HS-27A (cell line): Measurements from ENCODE around the gene GLA.

ENCODE experiments used
- DNase-seq: peaks from one replicate; pipeline ENCODE4 v3.0.0-alpha.2; 2012; ENCODE audit warnings: low read depth, missing footprints

Gene GLA

DNA sequence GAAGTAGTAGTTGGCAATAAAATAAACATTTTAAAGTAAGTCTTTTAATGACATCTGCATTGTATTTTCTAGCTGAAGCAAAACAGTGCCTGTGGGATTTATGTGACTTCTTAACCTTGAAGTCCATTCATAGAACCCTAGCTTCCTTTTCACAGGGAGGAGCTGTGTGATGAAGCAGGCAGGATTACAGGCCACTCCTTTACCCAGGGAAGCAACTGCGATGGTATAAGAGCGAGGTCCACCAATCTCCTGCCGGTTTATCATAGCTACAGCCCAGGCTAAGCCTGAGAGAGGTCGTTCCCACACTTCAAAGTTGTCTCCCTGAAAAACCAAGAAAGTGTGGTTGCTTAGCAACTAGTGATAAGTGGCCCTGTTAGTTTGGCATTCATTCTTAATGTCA lies 9.9 kb downstream of the GLA start:
- DNase-seq: no peak

- no peak for DNase-seq
Observed at GRCh38 chrX:101395789-101396188, 11.9 kb downstream of the GLA start.

DNA sequence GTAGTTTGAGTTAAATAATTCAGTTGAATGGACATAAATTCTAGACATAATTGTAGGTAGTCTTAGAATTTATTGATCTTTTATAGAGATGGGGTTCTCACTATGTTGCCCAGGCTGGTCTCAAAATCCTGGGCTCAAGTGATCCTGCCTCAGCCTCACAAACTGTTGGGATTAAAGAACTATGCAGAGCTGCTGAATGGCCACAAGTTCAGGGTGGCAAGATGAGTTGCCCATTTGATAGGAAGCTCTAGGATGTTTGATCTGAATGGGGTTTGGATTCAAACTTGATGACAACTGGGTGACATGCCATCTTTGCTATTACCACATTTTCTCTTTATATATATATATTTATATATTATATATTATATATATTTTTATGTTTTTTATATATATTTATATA lies 13.4 kb downstream of the GLA start:
- no peak for DNase-seq

DNA sequence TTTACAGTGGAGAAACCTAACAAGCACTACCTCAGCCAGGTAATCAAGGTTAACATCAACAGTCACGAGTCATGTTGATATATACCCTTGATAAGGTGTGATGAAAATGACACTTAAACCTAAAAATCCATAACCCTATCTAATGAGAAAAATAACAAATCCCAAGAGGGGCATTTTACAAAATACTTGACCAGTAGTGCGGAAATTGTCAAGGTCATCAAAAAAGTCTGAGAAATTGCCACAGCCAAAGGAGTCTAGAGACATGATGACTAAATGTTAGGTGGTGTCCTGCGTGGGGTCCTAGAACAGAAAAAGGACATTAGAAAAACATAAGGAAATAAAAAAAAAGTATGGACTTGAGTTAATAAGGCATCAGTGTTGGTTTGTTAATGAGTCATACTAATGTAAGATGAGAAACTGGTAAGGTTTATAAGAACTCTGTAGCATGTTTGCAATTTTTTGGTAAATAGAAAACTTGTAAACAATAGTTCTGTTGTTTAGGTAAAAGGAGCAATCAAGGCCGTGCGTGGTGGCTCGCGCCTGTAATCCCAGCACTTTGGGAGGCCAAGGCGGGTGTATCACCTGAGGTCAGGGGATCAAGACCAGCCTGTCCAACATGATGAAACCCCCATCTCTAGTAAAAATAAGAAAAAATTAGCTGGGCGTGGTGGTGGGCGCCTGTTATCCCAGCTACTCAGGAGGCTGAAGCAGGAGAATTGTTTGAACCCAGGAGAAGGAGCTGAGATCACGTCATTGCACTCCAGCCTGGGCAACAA lies 14.0 kb downstream of the GLA start:
- no peak for DNase-seq

GRCh38 chrX:101391831-101392230 lies 15.9 kb downstream of the GLA start:
- no peak for DNase-seq

GRCh38 chrX:101390664-101391525 lies 16.8 kb downstream of the GLA start, which contains the start of gene RPL36A:
Gene RPL36A, plus strand, starts transcription at chrX:101391011. Its CDS starts 33 bp downstream, at chrX:101391044.
- peak; percentile 70 for DNase-seq

- no peak for DNase-seq
Observed at GRCh38 chrX:101388604-101389003, 19.1 kb downstream of the GLA start.

DNA sequence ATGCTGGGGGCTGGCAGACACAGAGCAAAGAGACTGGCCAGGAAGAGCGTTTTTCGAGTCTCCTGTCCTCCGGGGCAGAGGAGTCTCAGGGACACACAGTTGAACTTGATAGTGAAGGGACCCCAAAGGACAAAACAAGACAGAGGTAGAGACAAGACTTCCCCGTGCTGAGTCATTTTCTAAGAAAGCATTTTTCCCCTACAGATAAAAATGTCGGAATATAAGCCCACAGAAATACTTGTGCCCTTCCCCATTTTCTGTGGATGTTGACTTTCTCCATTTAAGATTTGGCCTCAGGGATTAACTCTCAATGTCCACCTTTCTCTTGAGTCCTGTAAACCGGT lies 21.2 kb downstream of the GLA start:
- DNase-seq: no peak

DNA sequence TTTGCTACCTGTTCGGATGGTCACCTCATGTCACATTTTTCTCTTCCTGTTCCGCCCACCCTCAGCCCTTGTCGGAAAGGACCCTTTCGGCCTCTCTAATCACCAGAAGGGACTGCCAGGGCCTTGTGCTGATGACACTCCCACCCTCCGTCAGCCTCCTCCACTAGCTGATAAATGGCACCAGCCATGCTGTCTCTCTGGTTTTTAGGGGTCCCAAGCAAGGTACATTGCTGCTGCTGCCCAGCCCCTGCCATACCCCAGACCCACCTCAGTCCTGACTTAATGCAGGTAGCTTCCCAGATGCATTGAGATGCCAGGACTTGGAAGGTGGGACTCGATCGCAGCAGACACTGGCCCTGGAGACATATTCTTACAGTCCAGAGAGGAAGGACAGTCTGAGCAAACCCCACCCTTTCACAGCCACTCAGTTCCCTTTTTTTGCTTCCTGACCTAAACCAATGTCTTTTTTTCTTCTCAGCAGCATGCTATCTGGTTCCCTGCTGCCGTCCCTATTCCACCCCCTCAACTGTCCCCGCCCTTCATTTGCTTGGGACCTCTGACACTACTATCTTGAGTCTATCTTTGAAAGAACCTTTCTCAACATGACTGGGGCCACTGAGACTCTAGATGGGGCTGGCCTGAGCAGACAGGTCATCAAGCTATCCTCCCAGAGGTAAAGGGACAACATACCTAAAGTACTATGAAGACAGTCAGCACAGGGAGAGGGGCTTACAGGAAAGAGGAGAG lies 21.8 kb downstream of the GLA start, which contains the start of gene BTK:
BTK (minus strand) TSS at position 397 of the 747 bp plus-strand sequence. CDS start 10,907 bp downstream, outside the sequence.
- DNase-seq: no peak

- DNase-seq: no peak
Observed at GRCh38 chrX:101385026-101385684, 22.6 kb downstream of the GLA start.

- no peak for DNase-seq
Observed at GRCh38 chrX:101383679-101384205, 24.0 kb downstream of the GLA start.

GRCh38 chrX:101377547-101377946 lies 30.2 kb downstream of the GLA start:
- DNase-seq: no peak

- no peak for DNase-seq
Observed at GRCh38 chrX:101370888-101371504, 36.7 kb downstream of the GLA start.

GRCh38 chrX:101369687-101370086 lies 38.0 kb downstream of the GLA start:
- DNase-seq: no peak

DNA sequence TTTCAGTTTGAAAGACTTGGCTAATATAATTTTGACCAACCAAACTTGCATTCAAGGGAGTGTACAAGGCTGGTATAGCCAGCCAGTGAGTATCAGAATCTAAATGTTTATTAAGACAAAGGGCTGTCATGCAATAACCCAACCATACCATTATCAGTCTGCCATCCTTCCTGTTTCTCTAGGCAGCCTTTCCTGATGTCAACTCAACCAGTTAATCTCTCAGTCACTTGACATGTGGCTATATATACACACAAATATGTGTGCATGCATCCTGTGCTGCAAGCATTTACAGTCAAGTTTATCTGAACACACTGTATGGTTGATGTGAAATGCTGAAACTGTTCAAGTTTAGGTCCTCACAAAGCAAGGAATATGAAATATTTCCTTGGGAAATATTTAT lies 38.9 kb downstream of the GLA start:
- no peak for DNase-seq

GRCh38 chrX:101365301-101365795 lies 42.4 kb downstream of the GLA start:
- DNase-seq: no peak

- no peak for DNase-seq
Observed at GRCh38 chrX:101362757-101363156, 45.0 kb downstream of the GLA start.

GRCh38 chrX:101362116-101362515 lies 45.6 kb downstream of the GLA start:
- no peak for DNase-seq

DNA sequence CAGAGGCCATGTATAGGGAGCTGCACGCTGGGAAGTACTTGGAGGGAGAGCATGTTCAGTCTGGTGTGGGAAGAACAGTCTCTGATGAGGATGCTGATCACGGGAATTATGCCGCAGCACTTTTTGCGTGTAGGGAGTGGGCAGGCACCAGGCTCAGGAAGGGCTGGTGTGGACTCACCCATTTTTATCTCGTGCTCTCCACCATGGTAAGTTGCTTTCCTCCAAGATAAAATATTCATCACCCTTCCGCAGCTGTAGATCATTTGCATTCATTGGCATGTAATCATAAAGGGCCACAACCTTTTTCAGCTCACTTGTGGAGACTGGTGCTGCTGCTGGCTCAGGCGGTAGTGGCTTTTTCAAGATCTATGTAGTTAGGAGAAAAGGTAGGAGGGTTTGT lies 47.3 kb downstream of the GLA start:
- no peak for DNase-seq

GRCh38 chrX:101359966-101360365 lies 47.8 kb downstream of the GLA start:
- no peak for DNase-seq
